Heart right ventricle (tissue), 16 donors: ENCODE measurements around the gene ACTN1. TPM values are rescaled to one million over a fixed set of nuclear protein-coding genes. Genes with fewer than 3 reads are reported as not detected.

ENCODE experiments used
- ATAC-seq, 8 donors: fragments of 200-7000 bp; cut with Tn5 transposase; one replicate each; pipeline ENCODE4 v1.9.1; 2020; ENCODE audit warnings: mild to moderate bottlenecking in 8 of 8, moderate library complexity in 8 of 8, moderate number of reproducible peaks in 1 of 8
- DNase-seq, 2 donors: peaks; one replicate each; pipeline ENCODE4 v3.0.0-alpha.2; 2020
- H3K27ac ChIP-seq, 10 donors: fragments of 200-600 bp; sonication (generic) in 2 of 10; one replicate each; pipeline versions ENCODE4 v1.5.0 to v1.8.0; 2020 to 2022; ENCODE audit warnings: mild to moderate bottlenecking in 3 of 10
- H3K27me3 ChIP-seq, 7 donors: fragments of 200-600 bp; one replicate each; pipeline ENCODE4 v1.8.0; 2021 to 2022; ENCODE audit warnings: mild to moderate bottlenecking in 2 of 7
- H3K36me3 ChIP-seq, 9 donors: fragments of 200-600 bp; sonication (generic) in 1 of 9; one replicate each; pipeline versions ENCODE4 v1.5.0 to v1.8.0; 2020 to 2022; ENCODE audit warnings: mild to moderate bottlenecking in 2 of 9
- H3K4me1 ChIP-seq, 9 donors: fragments of 200-600 bp; sonication (generic) in 1 of 9; one replicate each; pipeline versions ENCODE4 v1.5.0 to v1.8.0; 2020 to 2022; ENCODE audit warnings: mild to moderate bottlenecking in 4 of 9
- H3K4me3 ChIP-seq, 10 donors: fragments of 200-600 bp; sonication (generic) in 2 of 10; one replicate each; pipeline versions ENCODE4 v1.5.0 to v1.8.0; 2020 to 2022; ENCODE audit warnings: mild to moderate bottlenecking in 7 of 10, moderate library complexity in 2 of 10
- H3K9me3 ChIP-seq, 11 donors: fragments of 200-600 bp in 10 of 11; sonication (generic) in 2 of 11; one replicate each; pipeline versions ENCODE4 v1.5.0 to v1.8.0; 2013 to 2022; ENCODE audit warnings: mild to moderate bottlenecking in 2 of 11, control low read depth in 1 of 11, moderate library complexity in 1 of 11
- WGBS, 2 donors: extraction: QIAGEN DNeasy Blood & Tissue Kit; methylation state at CpG; one replicate each; pipeline ENCODE4 v1.1.7; 2013; ENCODE audit warnings: inconsistent platforms in 1 of 2; 5-methylcytosine and 5-hydroxymethylcytosine counted together
- intact Hi-C, 10 donors: fragments of 100-400 bp; cut with DNase I; formaldehyde crosslinking; loops; one replicate each; pipeline versions ENCODE4 v1.11.1 to v1.14.2; 2022
- polyA plus RNA-seq, 2 donors: library from polyadenylated mRNA; stranded (reverse); fragments of 200-250 nt; gene quantifications; one replicate each; pipeline ENCODE4 v1.2.3, GENCODE V29; 2013
- total RNA-seq, 10 donors: library from RNA; stranded (reverse); fragmentation: NEBNext Ultra II Directional in 3 of 10; extraction: Animal tissue kit (Norgen Biotek cat#: 25700) in 3 of 10; gene quantifications; one replicate each; pipeline versions ENCODE4 v1.2.1 to v1.2.4, GENCODE V29; 2021 to 2023
- TF ChIP-seq, protein P1 (sequence below), 9 donors: fragments of 200-600 bp; sonication (generic) in 2 of 9; IDR thresholded peaks; one replicate each; pipeline versions ENCODE4 v1.5.0 to v1.8.0; 2021 to 2022; ENCODE audit warnings: antibody characterized with exemption in 9 of 9, mild to moderate bottlenecking in 5 of 9, moderate library complexity in 1 of 9
- donor health status: Arrhythmogenic right ventricular cardiomyopathy.
- donor health status: ischemic (EF 13 %, LVEDD 7.1; RV severe dilation, severe dysfunction).
- donor health status: healthy with polysubstance abuse.
- donor health status: DM: no; HTN: yes; CAD: no.
- donor health status: DM: no; HTN: no; CAD: no.
- donor health status: ischemic (EF 25% LVEDD 6.9; RV normal size, moderate dysfunction).
- donor health status: ischemic (EF 25% LVEDD 5.7; RV mildly dilated, moderate dysfunction).
- donor health status: healthy.
- donor health status: DM: yes; HTN: yes; CAD: no.
- donor health status: Ischemic cardiomyopathy.
- donor health status: ischemic (EF 35%, LVEDD 5.7; RV mildly dilated, moderate dysfunction).
- donor health status: nonischemic (EF 11% LVEDD 7.7; RV severe dilation, severe dysfunction).
- donor health status: DM: yes; HTN: yes; CAD: no.
- donor health status: PGD.
- donor health status: ischemic (EF 29% LVEDD 5.4; RV normal size, mild dysfunction).
- donor health status: nonischemic (EF 23%, LVEDD 6.1; RV moderate dilation, normal function).

Gene ACTN1
- total and polyA plus RNA-seq, 12 donors, result 67.2 to 235 (median 104) TPM

DNA sequence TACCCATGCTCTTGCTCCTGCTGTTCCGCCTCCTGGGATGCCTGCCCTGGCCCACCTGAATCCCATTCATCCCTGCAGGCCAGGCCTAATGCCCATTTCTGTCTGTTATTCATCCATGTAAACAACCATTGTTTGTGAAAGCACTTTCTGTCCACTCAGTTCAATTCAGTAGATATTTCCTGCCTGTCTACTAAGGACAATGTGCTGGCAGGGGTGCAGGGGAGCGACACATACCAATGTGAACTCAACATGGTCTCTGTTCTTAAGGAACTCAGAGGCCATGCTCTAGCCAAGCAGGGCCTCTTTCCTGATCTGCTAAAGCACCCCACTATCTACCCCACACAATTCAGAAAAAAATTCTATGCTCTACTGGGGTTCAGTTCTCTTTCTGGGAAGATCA, 97.7 kb downstream of the ACTN1 start:
- TF ChIP-seq, protein P1, sequence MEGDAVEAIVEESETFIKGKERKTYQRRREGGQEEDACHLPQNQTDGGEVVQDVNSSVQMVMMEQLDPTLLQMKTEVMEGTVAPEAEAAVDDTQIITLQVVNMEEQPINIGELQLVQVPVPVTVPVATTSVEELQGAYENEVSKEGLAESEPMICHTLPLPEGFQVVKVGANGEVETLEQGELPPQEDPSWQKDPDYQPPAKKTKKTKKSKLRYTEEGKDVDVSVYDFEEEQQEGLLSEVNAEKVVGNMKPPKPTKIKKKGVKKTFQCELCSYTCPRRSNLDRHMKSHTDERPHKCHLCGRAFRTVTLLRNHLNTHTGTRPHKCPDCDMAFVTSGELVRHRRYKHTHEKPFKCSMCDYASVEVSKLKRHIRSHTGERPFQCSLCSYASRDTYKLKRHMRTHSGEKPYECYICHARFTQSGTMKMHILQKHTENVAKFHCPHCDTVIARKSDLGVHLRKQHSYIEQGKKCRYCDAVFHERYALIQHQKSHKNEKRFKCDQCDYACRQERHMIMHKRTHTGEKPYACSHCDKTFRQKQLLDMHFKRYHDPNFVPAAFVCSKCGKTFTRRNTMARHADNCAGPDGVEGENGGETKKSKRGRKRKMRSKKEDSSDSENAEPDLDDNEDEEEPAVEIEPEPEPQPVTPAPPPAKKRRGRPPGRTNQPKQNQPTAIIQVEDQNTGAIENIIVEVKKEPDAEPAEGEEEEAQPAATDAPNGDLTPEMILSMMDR (IDR thresholded peaks at IDR 0.05), result no peak
- Histone ChIP-seq H3K4me3 (no peak overlapping the region), H3K4me1 (peaks cover 0 to 23% (median 8%) of the 10 kb centered on the region in 9 donors), H3K9me3 (no peaks in the 10 kb centered on the region), H3K27me3 (no peaks in the 10 kb centered on the region), H3K36me3 (peaks cover 0 to 100% (median 77%) of the 10 kb centered on the region in 9 donors), H3K27ac (peak overlapping the region in 3 of 10 donors; percentile 28 to 33 (median 30))
- intact Hi-C loops, result no loop called here
- DNase-seq, result no peak
- WGBS, 2 donors, result 82 to 88% methylated on average over 2 of the region's 2 CpGs
- ATAC-seq, result peak in 1 of 8 donors; percentile 16

DNA sequence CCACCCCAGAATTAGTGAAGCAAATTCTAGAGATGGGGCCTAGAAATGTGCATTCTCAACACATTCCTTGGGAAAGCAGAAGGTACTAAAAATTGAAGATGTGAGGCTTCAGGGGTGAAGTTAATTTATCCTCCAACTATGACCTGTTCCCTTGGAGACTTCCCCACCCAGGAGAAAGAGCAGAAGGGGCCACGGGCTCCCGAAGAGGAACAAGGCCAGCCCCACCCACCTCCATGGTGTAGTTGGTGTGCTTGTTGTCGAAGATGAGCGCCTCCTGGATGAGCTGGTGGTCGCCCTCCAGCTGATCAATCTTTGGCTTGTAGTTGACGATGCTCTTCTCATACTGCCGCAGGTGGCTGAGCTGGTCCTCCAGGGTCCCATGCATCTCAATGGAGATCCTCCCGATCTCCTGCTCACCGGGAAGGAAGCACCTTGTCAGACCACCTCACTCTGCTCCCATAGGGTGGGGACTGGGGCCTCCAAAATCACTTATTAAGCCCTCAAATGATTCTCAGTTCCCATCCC, 98.5 kb downstream of the ACTN1 start:
- 95 to 98% methylated on average over 9 of the region's 9 CpGs for WGBS, 2 donors
- no peak for DNase-seq
- no peak overlapping the region for H3K27ac ChIP-seq
- TF ChIP-seq, protein P1 (IDR thresholded peaks at IDR 0.05), result no peak
- no peak overlapping the region for H3K4me3 ChIP-seq
- no peaks in the 10 kb centered on the region for H3K9me3 ChIP-seq
- intact Hi-C loops, result no loop called here
- no peak for ATAC-seq
- no peaks in the 10 kb centered on the region for H3K27me3 ChIP-seq
- peaks cover 0 to 17% (median 8%) of the 10 kb centered on the region in 9 donors for H3K4me1 ChIP-seq
- H3K36me3 ChIP-seq, result peaks cover 0 to 100% (median 82%) of the 10 kb centered on the region in 9 donors

DNA sequence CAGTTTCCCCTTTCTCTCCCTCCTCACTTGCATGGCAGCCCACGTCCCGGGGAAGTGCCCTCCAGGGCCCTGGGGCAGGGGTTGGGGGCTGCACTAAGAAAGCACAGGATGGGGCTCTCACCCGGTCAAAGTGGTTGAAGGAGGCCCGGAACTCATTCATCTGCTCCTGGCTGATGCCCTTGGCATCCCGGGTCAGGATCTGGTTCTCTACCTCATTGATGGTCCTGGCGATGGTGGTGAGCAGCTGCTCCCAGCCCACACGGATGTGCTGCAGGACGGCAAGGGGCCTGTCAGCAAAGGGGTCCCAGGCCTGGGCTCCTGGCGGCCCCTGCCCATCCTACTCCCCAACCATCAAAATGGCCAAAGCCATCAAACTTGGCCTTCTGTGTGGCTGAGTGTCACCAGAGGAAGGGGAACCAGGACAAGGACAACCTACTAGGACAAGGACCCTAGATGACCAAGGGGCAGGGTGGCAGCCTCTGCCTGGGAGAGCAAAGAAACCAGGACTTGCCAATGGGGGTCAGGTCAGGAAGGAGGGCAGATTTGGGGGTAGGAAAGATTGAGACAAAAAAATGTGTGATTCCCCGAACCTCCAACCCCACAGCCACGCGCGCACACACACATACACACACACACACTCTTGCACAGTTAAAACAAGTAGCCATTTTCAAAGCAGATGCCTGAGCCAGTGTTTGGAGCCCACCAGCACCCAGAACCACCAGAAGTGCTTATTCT, 99.1 kb downstream of the ACTN1 start:
- Histone ChIP-seq H3K9me3 (no peaks in the 10 kb centered on the region), H3K4me1 (peaks cover 0 to 15% (median 7%) of the 10 kb centered on the region in 9 donors), H3K36me3 (peaks cover 0 to 100% (median 88%) of the 10 kb centered on the region in 9 donors), H3K4me3 (no peak overlapping the region), H3K27ac (no peak overlapping the region), H3K27me3 (no peaks in the 10 kb centered on the region)
- no peak for ATAC-seq
- no peak for DNase-seq
- WGBS, 2 donors, result 95 to 96% methylated on average over 13 of the region's 13 CpGs
- intact Hi-C loops, result no loop called here
- TF ChIP-seq, protein P1 (IDR thresholded peaks at IDR 0.05), result no peak

DNA sequence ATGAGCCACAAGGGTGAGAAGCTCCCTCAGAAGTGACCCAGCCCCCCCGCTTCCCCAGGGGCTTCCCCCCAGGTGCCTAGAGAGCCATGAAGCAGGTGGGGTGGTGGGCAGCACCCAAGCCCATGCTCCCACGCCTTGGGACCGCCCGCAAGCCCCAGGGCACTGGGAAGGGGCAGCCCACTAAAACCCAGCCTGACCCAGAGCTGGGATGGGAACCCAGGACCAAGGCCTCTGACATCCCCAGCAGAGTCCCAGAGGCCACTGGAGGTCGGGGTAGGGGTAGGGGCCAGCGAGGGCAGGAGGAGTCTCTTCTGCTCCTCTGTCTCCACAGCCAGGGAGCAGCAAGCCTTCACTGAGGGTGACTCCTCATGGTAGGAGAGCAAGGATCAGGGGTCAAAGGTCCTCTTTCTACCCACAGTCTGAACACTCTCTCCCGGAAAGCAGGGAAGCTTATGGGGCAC, 99.8 kb downstream of the ACTN1 start:
- peak in 1 of 8 donors; percentile 16 for ATAC-seq
- no peak overlapping the region for H3K27ac ChIP-seq
- H3K27me3 ChIP-seq, result no peaks in the 10 kb centered on the region
- intact Hi-C loops, result no loop called here
- TF ChIP-seq, protein P1 (IDR thresholded peaks at IDR 0.05), result no peak
- WGBS, 2 donors, result 94 to 96% methylated on average over 7 of the region's 7 CpGs
- no peak overlapping the region for H3K4me3 ChIP-seq
- H3K9me3 ChIP-seq, result no peaks in the 10 kb centered on the region
- peaks cover 0 to 9% (median under 1%) of the 10 kb centered on the region in 9 donors for H3K4me1 ChIP-seq
- no peak for DNase-seq
- H3K36me3 ChIP-seq, result peaks cover 0 to 100% (median 95%) of the 10 kb centered on the region in 9 donors
